Skeletal muscle satellite cell (primary cell): ENCODE measurements around the gene POU2AF3.

Source experiments
- H3K27me3 ChIP-seq: 2 replicates; pipeline ENCODE4 v1.7.0; 2013; ENCODE audit warnings: low read length; ENCODE audit not compliant: control insufficient read depth, insufficient read depth
- H3K36me3 ChIP-seq: 2 replicates; pipeline ENCODE4 v1.7.0; 2013; ENCODE audit warnings: mild to moderate bottlenecking, control low read depth, low read length; ENCODE audit not compliant: insufficient read depth
- H3K4me1 ChIP-seq: 2 replicates; pipeline ENCODE4 v1.7.0; 2013; ENCODE audit warnings: low read length; ENCODE audit not compliant: control insufficient read depth, insufficient read depth
- H3K4me2 ChIP-seq: 2 replicates; pipeline ENCODE4 v1.7.0; 2013; ENCODE audit warnings: mild to moderate bottlenecking, low read length
- H3K4me3 ChIP-seq: 2 replicates; pipeline ENCODE4 v1.7.0; 2013; ENCODE audit warnings: low read length
- H3K9ac ChIP-seq: 2 replicates; pipeline ENCODE4 v1.7.0; 2013; ENCODE audit warnings: mild to moderate bottlenecking, low read depth, low read length, moderate library complexity
- H3K9me3 ChIP-seq: replicated peaks from 2 replicates; pipeline ENCODE4 v1.7.0; 2013; ENCODE audit warnings: mild to moderate bottlenecking, control low read depth, low read length

POU2AF3 gene

DNA sequence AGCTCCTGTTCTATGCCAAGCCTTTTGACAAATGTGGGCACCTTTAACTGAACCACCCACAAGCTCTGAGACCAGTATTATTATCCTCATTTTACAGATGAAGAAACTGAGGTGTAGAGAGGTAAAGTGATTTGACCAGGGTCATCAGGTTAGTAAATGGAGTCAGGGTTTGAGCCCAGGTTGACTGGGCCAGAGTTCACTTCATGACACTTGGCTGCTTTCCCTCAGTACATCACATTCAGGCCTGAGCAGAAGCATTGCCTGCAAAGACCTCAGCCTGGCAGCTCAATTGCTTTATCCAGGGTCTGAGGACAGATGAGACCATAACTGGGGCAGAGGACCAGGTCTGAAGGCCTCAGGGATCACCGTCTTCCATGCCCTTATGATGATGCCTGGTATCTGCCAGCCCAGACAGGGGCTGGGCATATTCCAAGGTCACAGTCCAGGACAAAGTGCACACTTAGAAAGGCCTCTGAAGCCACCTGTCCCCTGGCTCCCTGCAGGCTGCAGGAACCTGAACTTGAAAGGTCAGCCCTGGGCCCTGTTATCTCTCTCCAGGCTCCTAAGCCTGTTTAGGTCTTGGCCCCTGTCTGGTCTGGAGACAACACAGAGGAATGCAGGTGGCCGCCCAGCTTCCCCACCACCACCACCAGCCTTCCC is 32.0 kb downstream of the POU2AF3 start:
- H3K9me3 ChIP-seq, result no peaks in the 10 kb centered on the region
- H3K36me3 ChIP-seq, result no peaks in the 10 kb centered on the region
- H3K4me1 ChIP-seq, result no peaks in the 10 kb centered on the region
- H3K9ac ChIP-seq, result no peak overlapping the region
- H3K27me3 ChIP-seq, result peaks cover 31% of the 10 kb centered on the region
- no peak overlapping the region for H3K4me3 ChIP-seq
- no peak overlapping the region for H3K4me2 ChIP-seq

DNA sequence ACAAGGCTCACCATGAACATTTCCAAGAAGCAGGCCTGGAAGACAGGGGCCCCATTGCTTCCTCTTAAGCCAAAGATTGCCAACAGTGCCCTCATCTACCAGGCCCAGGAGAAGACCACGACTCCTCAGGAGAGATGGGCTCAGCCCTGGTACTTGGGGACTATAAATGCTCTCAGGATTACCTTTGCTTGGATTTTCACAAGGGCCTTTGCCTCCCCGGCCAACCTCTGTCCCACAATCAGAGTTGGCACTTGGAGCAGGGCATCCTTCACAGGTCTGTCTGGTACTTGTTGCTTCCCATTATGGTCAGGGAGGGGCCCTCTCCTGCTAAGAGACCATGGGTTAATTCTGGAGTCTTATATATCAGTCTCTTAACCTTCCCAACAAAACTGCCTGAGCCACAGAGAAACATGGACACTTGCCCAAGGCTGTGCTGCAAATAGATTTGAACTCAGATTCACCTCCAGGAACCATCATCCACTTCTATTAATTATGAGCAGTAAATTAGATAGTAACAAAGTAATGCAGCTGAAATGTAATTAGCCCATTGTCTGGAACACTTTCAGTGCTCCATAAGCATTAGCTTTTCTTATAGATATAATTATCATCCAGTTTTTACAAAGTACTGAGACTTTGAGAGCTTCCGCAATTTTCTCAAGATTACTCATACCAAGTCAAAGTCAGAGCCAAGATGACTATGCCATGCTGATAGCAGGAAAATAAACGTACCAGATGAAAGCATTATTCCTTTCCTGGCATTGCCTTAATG is 33.5 kb downstream of the POU2AF3 start:
- peaks cover 31% of the 10 kb centered on the region for H3K27me3 ChIP-seq

DNA sequence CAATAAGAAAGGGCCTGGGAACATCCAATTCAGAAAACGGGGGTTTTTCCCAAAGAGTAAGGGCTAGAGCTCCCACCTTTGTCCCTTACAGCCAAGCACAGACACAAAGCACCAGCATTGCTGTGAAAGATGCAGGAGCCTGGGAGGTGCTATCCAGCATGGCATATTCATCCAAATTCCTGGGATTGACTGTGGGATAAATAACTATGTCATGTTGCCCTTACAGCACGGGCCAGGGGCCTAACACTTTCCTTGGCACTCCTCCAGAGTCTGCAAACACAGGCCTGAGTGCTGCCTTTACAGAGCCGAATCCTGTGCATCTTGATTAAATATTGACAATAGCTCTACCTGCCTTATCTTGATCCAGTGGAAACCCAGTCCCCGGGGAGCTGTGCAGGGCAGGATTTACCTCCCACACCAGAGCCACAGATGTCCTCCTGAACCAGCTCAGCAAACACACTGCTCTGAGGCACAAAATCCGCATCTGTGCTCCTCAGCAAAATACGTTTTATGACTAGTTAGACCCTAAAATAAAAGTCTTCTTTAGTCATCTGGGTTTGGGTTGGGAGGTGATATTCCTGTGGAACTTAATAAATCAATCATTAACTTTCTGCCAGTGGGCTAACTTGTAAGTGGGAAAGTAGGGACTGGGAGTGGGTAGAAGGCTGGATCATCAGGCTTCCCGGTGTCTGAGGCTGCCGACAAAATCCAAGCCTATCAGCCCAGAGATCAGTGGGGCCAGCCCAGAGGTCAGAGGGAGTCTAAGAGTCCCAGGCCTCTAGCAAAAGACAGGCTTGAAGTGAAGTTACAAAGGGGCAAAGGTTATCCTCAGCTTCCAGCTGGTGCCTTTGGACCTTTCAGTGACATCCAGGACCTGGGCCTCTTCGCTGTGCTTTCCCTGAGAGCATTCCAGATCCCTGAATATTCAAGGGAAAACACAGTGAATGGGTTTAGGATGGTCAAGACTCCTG is 36.5 kb downstream of the POU2AF3 start:
- no peak overlapping the region for H3K4me2 ChIP-seq
- no peaks in the 10 kb centered on the region for H3K4me1 ChIP-seq
- H3K27me3 ChIP-seq, result peaks cover 29% of the 10 kb centered on the region
- no peak overlapping the region for H3K9ac ChIP-seq
- no peaks in the 10 kb centered on the region for H3K36me3 ChIP-seq
- H3K9me3 ChIP-seq, result no peaks in the 10 kb centered on the region
- H3K4me3 ChIP-seq, result no peak overlapping the region

More for the DNA sequence above, 33.5 kb downstream of the POU2AF3 start:
- Histone ChIP-seq H3K4me1 (no peaks in the 10 kb centered on the region), H3K36me3 (no peaks in the 10 kb centered on the region), H3K9ac (no peak overlapping the region), H3K9me3 (no peaks in the 10 kb centered on the region), H3K4me2 (no peak overlapping the region), H3K4me3 (no peak overlapping the region)

DNA sequence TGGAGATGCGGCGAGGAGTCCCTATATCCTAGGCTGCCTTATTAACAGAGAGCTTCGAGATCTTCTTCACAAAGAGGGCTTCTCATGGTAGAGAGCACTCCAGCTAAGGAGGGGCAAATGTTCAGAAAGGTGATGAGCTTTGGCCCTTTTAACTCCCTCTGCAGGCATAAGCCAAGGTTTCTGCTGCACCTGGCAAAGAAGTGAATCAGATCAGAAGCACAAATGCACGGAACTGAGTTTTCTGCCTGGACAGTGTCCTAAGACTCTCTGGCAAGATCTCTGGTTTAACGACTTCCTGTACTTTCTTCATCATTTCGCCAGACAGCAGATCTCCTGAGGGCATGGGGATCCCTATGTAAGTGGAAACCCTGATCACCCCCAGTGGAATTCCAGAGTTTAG is 37.2 kb downstream of the POU2AF3 start:
- Histone ChIP-seq H3K9me3 (no peaks in the 10 kb centered on the region), H3K4me2 (no peak overlapping the region), H3K27me3 (peaks cover 29% of the 10 kb centered on the region), H3K4me3 (no peak overlapping the region), H3K9ac (no peak overlapping the region), H3K36me3 (no peaks in the 10 kb centered on the region), H3K4me1 (no peaks in the 10 kb centered on the region)

DNA sequence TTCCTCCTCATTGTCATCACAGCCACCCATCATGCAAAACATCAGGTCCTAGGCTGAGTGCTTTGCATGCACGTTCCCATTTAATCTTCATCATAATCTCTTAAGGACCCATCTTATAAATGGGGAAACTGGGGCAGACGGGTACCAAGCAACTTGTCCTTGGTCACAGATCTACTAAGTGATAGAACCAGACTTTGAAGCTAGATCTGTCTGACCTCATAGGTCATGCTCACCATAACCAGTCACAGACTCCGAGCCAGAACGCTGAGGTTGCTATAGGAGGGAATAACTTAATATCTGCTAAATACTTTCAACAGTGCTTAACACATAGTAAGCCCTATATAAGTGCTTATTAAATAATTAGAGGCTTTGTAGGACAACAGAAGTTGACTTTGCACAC is 37.7 kb downstream of the POU2AF3 start:
- no peaks in the 10 kb centered on the region for H3K9me3 ChIP-seq
- no peaks in the 10 kb centered on the region for H3K4me1 ChIP-seq
- H3K9ac ChIP-seq, result no peak overlapping the region
- H3K27me3 ChIP-seq, result peaks cover 29% of the 10 kb centered on the region
- H3K4me3 ChIP-seq, result no peak overlapping the region
- H3K36me3 ChIP-seq, result no peaks in the 10 kb centered on the region
- no peak overlapping the region for H3K4me2 ChIP-seq

DNA sequence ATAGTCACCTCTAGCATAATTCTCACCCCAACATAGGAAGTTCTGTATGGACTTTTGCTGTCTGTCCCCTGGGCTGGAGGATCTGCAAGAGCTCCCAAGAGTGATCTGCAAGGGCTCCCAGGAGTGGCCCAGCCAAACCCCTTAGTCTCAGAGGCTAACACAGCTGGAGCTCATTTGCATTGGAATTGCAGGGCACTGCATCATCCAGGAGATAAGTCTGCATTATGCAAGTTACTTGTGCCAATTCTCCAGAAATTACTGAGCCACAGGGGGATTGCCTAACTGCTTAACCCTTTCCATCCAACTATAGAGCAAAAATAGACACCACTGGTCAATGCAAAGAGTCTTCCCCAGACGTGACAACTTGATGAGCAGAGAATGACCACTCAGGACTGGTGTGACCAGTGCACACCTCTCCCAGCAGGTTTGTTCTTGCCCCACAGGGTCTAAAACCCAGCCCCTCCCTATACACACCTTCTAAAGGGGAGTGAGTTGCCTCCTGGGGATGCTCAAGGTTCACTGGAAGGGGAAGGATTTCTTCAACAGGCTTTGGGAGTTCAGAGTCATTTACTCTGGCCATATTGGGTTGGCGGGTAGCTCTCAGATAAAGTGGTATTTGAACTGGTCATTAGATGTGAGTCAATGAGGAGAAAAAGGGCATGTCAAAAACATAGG is 38.4 kb downstream of the POU2AF3 start:
- H3K27me3 ChIP-seq, result peaks cover 26% of the 10 kb centered on the region
- H3K36me3 ChIP-seq, result no peaks in the 10 kb centered on the region
- no peak overlapping the region for H3K9ac ChIP-seq
- no peak overlapping the region for H3K4me2 ChIP-seq
- no peak overlapping the region for H3K4me3 ChIP-seq
- H3K9me3 ChIP-seq, result no peaks in the 10 kb centered on the region
- H3K4me1 ChIP-seq, result no peaks in the 10 kb centered on the region

DNA sequence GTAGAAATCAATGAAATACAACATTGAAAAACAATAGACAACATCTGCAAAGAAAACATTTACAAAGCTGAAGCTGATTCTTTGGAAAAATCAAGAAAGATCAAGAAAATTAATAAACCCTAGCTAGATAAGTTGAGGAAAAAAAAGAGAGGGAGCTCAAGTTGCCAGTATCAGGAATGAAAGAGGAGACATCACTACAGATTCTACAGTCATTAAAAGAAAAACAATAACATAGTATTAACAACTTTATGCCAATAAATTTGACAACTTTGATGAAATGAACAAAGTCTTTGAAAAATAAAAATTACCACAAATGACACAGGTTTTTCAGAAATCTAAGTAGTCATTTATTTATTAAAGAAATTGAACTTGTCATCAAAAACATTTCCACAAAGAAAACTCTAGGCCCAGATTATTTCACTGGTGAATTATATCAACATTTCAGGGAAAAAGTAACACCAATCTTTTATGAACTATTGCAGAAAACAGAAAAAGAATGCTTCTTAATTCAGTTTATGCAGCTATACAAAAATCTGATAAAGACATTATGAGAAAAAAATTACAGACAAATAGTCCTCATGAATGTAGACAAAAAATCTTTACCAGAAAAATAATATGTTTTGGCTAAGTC is 41.5 kb downstream of the POU2AF3 start:
- Histone ChIP-seq H3K27me3 (peaks cover 19% of the 10 kb centered on the region), H3K4me1 (no peaks in the 10 kb centered on the region), H3K4me2 (no peak overlapping the region), H3K4me3 (no peak overlapping the region), H3K9me3 (no peaks in the 10 kb centered on the region), H3K36me3 (no peaks in the 10 kb centered on the region), H3K9ac (no peak overlapping the region)

DNA sequence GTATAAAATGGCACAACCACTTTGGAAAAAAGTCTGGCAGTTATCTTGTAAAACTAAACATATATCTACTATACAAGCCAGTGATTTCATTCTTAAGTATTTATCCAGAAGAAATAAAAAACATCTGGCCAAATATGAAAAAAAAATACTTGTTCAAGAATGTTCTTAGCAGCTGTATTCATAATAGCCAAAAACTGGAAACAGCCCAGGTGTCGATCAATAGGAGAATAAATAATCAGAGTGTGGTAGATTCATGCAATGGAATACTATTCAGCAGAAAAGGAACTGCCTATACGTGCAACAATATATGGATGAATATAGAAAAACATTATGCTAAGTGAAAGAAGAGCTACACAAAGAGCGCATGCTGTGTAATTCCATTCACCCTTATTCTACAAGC is 44.0 kb downstream of the POU2AF3 start:
- H3K4me3 ChIP-seq, result no peak overlapping the region

DNA sequence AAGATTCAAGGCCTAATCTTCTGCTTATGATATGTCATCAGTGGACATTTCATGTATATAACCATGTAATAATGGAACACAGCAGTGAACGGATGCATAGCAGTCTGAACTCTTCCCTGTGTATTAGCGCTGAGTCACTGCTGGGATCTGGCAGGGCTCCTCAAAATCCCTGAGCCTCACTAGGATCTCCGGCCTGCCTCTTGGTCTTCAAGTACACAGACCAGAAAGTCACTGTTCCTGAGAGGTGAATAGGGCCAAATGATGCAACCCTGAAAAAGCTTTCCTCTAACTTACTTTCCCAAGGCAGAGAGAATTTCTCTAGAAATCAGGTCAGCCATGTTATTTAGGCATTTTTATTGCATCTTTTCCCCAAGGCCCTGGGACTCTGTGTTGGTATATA is 45.7 kb downstream of the POU2AF3 start:
- Histone ChIP-seq H3K4me2 (no peak overlapping the region), H3K27me3 (peaks cover 10% of the 10 kb centered on the region), H3K36me3 (no peaks in the 10 kb centered on the region), H3K9ac (no peak overlapping the region), H3K4me3 (no peak overlapping the region), H3K4me1 (no peaks in the 10 kb centered on the region), H3K9me3 (no peaks in the 10 kb centered on the region)

More for the DNA sequence above, 44.0 kb downstream of the POU2AF3 start:
- H3K4me2 ChIP-seq, result no peak overlapping the region
- H3K9me3 ChIP-seq, result no peaks in the 10 kb centered on the region
- no peaks in the 10 kb centered on the region for H3K36me3 ChIP-seq
- peaks cover 7% of the 10 kb centered on the region for H3K27me3 ChIP-seq
- H3K4me1 ChIP-seq, result no peaks in the 10 kb centered on the region
- H3K9ac ChIP-seq, result no peak overlapping the region

DNA sequence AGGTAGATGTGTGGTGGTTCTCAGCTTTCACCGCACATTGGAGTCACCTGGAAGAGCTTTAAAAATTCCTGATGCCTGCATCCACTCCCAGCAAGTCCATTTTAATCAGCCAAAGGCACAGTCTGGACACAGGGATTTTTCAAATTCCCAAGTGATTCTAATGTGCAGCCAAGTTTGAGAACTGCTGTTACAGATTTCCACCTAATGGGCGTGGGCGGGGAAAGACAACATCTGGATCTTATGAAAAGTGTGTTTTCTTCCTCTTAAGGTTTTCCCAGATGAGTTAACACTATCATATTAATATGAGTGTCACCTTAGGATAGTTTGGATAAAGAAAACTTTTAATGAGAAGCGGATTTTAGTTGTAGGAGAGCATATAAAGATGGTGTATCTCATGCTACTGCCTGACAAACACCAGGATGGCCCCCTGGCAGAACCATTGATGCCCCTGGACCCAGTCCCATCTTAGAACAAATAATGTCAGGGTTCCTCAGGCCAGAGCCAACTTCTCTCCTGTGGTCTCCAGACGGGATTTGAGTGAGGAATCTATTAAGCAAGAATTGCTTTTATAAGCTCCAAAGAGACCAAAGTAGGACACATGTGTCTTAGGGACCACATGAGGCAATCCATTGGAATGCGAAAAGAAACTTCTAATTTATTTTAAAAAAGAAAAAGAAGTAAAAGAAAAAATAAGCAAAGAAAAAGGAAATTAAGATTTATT is 48.8 kb downstream of the POU2AF3 start:
- Histone ChIP-seq H3K9me3 (no peaks in the 10 kb centered on the region), H3K36me3 (no peaks in the 10 kb centered on the region), H3K27me3 (peaks cover 34% of the 10 kb centered on the region)

More for the DNA sequence above, 48.8 kb downstream of the POU2AF3 start:
- no peak overlapping the region for H3K9ac ChIP-seq
- H3K4me3 ChIP-seq, result no peak overlapping the region
- H3K4me2 ChIP-seq, result no peak overlapping the region
- no peaks in the 10 kb centered on the region for H3K4me1 ChIP-seq
